ENCODE data around the gene CHST5. TPM values are rescaled to one million over a fixed set of nuclear protein-coding genes. Genes with fewer than 3 reads are reported as not detected.

The CHST5 gene
- total and polyA plus RNA-seq, 2 of the 8 experiments (the other 6 are each of a cell fraction or from before 2014, with no cell fraction given) = 0.13 to 0.23 TPM

DNA sequence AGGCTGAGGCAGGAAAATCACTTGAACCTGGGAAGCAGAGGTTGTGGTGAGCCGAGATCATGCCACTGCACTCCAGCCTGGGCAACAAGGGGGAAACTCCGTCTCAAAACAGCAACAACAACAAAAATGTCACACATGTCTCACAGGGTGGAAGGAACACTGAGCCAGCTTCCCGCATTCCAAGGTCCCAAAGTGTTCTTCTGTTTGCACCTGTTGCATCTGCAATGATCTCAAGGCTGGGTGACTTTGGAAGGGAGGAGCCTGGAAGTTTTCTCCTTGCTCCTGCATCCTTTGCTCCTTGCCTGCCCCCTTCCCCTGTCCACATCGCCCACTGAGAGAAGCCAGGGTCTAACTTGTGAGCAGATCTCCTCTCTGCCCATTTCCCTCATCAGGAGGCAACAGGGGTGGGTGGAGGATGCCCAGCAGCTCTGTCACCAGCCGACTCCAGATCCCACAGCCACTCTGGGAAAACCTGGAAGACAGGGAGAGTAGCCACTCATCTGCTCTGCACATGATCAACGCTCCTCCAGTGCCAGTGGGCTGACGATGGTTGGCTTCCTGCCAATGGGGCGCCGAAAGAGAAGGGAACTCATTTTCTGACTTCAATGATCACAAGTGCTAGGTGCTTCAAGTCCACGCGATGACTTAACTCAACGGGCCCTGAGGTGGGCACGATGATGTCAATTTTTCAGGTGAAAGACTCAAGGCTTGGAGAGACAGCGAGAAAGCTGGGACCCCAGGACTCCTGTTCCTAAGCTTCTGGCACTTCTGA, 53.3 kb downstream of the CHST5 start:
- DNase-seq (ENCODE audit: low read depth in 1 of 2, low spot score in 2 of 2) (no peak), FAIRE-seq (no peak)
- no peaks in the 10 kb centered on the region for H3K9me3 ChIP-seq (ENCODE audit: insufficient read depth in 2 of 2, low read depth in 1 of 2, low read length in 1 of 2)
- no peak overlapping the region for H3K4ac ChIP-seq (replicated peaks; ENCODE audit: insufficient read length, low read depth, low read length)
- no peak overlapping the region for H4K5ac ChIP-seq (ENCODE audit: insufficient read length, low read depth, low read length)
- no peak overlapping the region for H2AK5ac ChIP-seq (ENCODE audit: low read depth, low read length)
- H2AFZ ChIP-seq (ENCODE audit: low read length) = no peak overlapping the region
- no peak overlapping the region for H4K91ac ChIP-seq (replicated peaks; ENCODE audit: insufficient read length, low read length)
- H3K23me2 ChIP-seq (ENCODE audit: low read depth, low read length) = no peaks in the 10 kb centered on the region
- no peak overlapping the region; the same call in 1 of the 2 replicates for H2BK5ac ChIP-seq (ENCODE audit: low read depth, low read length)
- no peak overlapping the region for H3K27ac ChIP-seq (ENCODE audit: low read depth, low read length)
- ChIA-PET CTCF (ENCODE audit: partially characterized antibody) (interaction anchor here (0.6 to 12.3 kb wide), 8 partner anchors 9 to 1120 kb away, joined by 3 to 127 read pairs (median 6); partner anchors contain the start of gene TMEM170A), POLR2A (ENCODE audit: partially characterized antibody) (interaction anchor here (1.0 to 2.2 kb wide), 3 partner anchors 12 to 34 kb away, joined by 3 to 9 read pairs (median 3); partner anchors contain the start of genes CHST6 and TMEM170A)
- no peak overlapping the region for H2BK12ac ChIP-seq (ENCODE audit: low read depth, low read length)
- H3K4me3 ChIP-seq (ENCODE audit: extremely low read depth in 1 of 4, insufficient read depth in 2 of 4, low read depth in 3 of 4, low read length in 4 of 4) = no peak overlapping the region
- no peak overlapping the region for H3K56ac ChIP-seq (replicated peaks; ENCODE audit: insufficient read length, low read depth, low read length)
- H4K8ac ChIP-seq (ENCODE audit: extremely low read depth, insufficient read depth, low read length) = no peak overlapping the region
- 92% methylated on average over 14 of the region's 14 CpGs; no CpG with 5 or more reads in 1 of the 2 experiments for WGBS, 2 experiments (ENCODE audit: extremely low coverage in 1 of 2, insufficient coverage in 1 of 2, insufficient read length in 1 of 2, insufficient replicate concordance in 2 of 2, low coverage in 1 of 2, low lambda C conversion rate in 2 of 2, missing lambda C conversion rate in 1 of 2)
- H3K14ac ChIP-seq (ENCODE audit: insufficient read length) = no peak overlapping the region
- no peak overlapping the region for H2BK15ac ChIP-seq (ENCODE audit: low read length)
- H2BK20ac ChIP-seq (ENCODE audit: low read length) = no peak overlapping the region
- H3K27me3 ChIP-seq (replicated peaks in 1 of 4; ENCODE audit: control insufficient read depth in 3 of 4, extremely low read depth in 1 of 4, insufficient read depth in 3 of 4, low read length in 3 of 4) = no peaks in the 10 kb centered on the region
- H3K4me2 ChIP-seq (ENCODE audit: insufficient read depth in 1 of 2, low read depth in 2 of 2, low read length in 2 of 2) = no peak overlapping the region
- H4K20me1 ChIP-seq (replicated peaks in 1 of 2; ENCODE audit: control insufficient read depth in 1 of 2, insufficient read depth in 2 of 2, low read length in 2 of 2) = peaks cover 0 to 2% of the 10 kb centered on the region in 2 experiments
- no peaks in the 10 kb centered on the region for H3K79me2 ChIP-seq (ENCODE audit: control insufficient read depth in 1 of 2, insufficient read depth in 2 of 2, low read length in 2 of 2)
- peaks cover 0 to 23% (median 11%) of the 10 kb centered on the region in 4 experiments; a peak in 7 of 8 replicates for H3K36me3 ChIP-seq (ENCODE audit: control insufficient read depth in 2 of 4, insufficient read depth in 4 of 4, low read length in 3 of 4)
- no peak overlapping the region for H3K18ac ChIP-seq (ENCODE audit: extremely low read depth, low read length)
- H3K23ac ChIP-seq (ENCODE audit: insufficient read length) = no peak overlapping the region
- peaks cover 4% of the 10 kb centered on the region; the same call in 1 of the 2 replicates for H3K79me1 ChIP-seq (ENCODE audit: low read depth, low read length)
- no peak overlapping the region for H3K9ac ChIP-seq (replicated peaks in 1 of 4; ENCODE audit: extremely low read depth in 1 of 4, low read depth in 3 of 4, low read length in 3 of 4)
- no peaks in the 10 kb centered on the region for H3K4me1 ChIP-seq (replicated peaks in 1 of 4; ENCODE audit: control insufficient read depth in 3 of 4, insufficient read depth in 4 of 4, low read length in 3 of 4)
- no peak overlapping the region for H2BK120ac ChIP-seq (replicated peaks; ENCODE audit: low read depth, low read length)
- no peak for TF ChIP-seq SRF (IDR thresholded peaks at IDR 0.05; ENCODE audit: low read depth, low read length)
- TF ChIP-seq CBX8 (IDR thresholded peaks at IDR 0.05; ENCODE audit: borderline replicate concordance, low read depth, low read length) = no peak
- no peak for TF ChIP-seq CREB1 (IDR thresholded peaks at IDR 0.05)
- no peak for TF ChIP-seq HDAC2 (IDR thresholded peaks at IDR 0.05; ENCODE audit: borderline replicate concordance in 1 of 2, low read depth in 2 of 2, low read length in 2 of 2)
- TF ChIP-seq TBP (IDR thresholded peaks at IDR 0.05; ENCODE audit: low read depth, low read length) = no peak
- TF ChIP-seq EGR1 (IDR thresholded peaks at IDR 0.05; ENCODE audit: borderline replicate concordance, low read depth, low read length) = no peak
- no peak for TF ChIP-seq YY1 (IDR thresholded peaks at IDR 0.05; ENCODE audit: low read depth, low read length)
- no peak for TF ChIP-seq HDAC6 (IDR thresholded peaks at IDR 0.05; ENCODE audit: low read depth, low read length)
- TF ChIP-seq EZH2 (IDR thresholded peaks at IDR 0.05; ENCODE audit: low read depth, low read length, severe bottlenecking) = no peak
- no peak for TF ChIP-seq KDM4A (IDR thresholded peaks at IDR 0.05; ENCODE audit: low read depth, low read length, severe bottlenecking)
- no peak for TF ChIP-seq SP2 (IDR thresholded peaks at IDR 0.05; ENCODE audit: low read length)

Measured in H1 (cell line).